GM18511 (cell line): Measurements from ENCODE around the gene C3orf80.
"Not testable (repeated sequence)": the region's sequence is repeated elsewhere in the genome, so short reads cannot be mapped to it uniquely, and the experiment has no call there.

Experiments
- ATAC-seq: cut with Tn5 transposase; IDR thresholded peaks from one replicate; pipeline ENCODE4 v1.9.1; 2021; ENCODE audit warnings: mild to moderate bottlenecking, moderate library complexity; ENCODE audit not compliant: unreplicated experiment

C3orf80 gene

DNA sequence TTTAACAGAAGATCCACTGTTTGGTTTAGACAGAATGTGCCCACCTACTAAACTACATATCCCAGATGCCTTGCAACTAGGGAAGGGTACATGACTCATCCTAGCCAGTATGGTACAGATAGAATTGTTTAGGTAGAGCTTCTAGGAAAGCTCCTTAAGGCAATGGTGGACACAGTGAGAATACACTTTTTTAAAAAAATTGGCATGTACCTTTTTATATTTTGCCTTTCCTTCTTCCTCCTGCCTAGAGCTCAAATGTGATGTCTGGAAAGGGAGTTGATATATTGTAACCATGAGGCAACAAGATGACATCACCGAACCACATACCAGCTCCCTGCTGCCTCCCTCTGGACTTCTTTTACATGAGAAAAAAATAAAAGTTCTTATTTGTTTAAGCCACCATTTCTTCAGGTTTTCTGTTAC lies 14.4 kb upstream of the C3orf80 start:
- ATAC-seq: peak; percentile 63

DNA sequence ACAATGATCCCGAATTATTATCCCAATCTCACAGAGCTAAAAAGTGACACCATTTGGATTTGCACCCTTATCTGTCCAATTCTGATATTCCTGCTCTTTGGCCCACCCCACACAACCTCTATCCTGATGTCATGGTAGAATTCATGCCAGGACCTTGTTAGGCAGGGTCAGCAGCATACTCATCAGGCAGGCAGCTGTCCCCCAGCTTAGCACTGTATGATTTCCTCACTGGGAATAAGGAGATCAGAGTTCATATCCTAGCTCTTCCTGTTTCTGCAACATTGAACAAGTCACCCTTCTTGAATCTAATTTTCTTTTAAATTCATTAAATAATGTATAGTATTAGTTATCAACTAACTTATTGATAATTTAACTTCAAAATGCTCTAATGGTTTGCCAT lies 12.0 kb upstream of the C3orf80 start:
- ATAC-seq: no peak

DNA sequence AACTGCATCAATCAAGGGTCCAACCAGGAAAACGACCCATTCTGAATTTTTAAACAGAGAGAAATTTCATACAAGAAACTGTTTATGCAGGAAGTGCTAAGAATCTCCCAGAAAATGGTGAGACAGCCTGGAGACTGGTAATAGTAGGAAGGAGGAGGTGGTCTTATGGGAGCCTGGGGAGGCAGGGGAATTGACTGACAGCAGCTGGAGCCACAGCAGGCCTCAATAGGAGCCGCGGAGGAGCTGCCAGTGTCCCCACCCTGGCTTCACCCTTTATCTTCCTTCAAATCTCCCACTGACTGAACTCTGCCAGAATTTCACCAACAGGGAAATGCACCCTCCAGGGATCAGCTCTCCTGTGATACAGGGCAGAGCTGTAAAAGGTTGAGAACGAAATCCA lies 7.5 kb upstream of the C3orf80 start:
- ATAC-seq: no peak

DNA sequence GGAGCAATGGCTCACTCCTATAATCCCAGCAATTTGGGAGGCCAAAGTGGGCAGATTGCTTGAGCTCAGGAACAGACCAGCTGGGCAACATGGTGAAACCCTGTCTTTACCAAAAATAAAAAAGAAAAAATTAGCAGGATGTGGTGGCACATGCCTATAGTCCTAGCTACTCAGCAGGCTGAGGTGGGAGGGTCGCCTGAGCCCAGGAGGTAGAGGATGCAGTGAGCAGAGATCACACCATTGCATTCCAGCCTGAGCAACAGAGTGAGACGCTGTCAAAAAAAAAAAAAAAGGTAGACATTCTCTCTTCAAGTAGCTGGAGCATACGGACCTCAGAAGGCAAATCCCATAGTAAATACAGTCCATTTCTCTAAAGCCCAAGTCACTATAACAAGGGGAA lies 7.1 kb upstream of the C3orf80 start:
- ATAC-seq: no peak

DNA sequence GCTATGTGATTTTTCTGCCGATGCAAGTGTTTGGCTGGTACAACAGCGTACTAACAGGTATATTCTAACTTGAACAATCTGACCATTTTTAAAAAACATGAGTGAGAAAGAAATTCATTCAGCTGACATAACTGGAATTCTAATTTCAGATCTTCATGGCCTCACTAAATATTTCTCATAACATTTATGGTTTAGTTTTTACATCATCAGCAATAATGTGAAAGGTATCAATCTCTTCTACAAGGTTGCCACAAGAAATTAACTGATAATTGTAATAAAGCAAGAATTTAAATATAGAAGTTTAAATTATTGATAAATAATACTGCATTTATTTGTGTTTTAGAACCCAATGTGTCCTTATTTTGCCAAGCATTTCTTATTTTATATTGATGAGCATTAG lies 5.2 kb upstream of the C3orf80 start:
- no peak for ATAC-seq

DNA sequence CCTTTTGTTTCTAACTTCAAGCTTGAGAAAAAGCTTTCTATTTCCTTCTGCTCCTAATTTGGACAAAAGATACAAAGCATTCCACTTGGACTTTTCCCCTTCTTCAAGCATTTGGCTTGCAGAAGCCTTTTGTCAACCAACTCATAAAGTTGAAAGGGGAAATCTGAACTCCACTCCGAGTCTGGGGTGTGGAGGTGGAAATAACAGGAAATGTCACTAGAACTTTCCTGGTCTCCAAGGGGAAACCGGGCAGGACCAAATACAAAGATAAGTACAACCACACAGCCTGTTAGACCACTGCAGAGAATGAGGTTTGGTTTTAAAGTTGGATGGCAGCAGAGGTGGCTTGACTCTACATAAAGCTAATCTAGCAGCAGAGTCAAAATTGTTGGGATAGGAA lies 4.2 kb upstream of the C3orf80 start:
- no peak for ATAC-seq

DNA sequence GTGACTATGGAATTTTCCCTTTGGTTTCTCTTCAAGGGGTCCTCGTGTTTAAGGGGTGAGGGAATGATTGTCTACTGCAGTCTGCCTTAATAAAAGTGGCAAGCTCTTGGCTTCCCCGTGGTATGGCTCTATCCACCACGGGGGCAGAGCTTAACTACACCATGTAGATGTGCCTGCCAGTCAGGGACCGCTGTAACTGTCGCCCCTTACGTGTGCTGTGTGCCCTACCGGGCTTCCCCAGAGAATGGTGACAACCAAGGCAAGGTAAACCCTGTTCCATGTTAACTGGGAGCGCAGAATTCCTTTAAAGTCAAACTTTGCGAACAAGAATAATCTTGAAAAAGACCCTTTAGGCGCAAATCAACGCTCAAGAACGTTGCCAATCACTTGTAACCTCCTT lies 966 bp upstream of the C3orf80 start:
- no peak for ATAC-seq

DNA sequence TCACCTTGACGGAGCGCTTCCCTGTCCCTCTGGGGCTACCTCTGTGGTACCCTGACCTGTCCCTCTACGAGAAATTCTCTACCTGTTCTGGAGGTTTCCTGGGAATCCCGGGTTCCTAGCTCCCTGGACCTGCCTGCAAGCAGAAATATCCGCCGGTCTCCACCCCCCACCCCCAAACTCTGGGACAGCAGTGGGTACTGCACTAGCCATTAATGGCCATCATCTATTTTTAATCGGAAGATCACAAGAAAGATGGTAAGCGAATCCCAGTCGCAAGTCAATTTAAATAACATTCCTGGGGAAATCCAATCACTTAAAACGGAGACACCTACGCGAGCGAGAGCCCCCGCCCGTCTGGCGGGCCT lies 429 bp upstream of the C3orf80 start:
- no peak for ATAC-seq

DNA sequence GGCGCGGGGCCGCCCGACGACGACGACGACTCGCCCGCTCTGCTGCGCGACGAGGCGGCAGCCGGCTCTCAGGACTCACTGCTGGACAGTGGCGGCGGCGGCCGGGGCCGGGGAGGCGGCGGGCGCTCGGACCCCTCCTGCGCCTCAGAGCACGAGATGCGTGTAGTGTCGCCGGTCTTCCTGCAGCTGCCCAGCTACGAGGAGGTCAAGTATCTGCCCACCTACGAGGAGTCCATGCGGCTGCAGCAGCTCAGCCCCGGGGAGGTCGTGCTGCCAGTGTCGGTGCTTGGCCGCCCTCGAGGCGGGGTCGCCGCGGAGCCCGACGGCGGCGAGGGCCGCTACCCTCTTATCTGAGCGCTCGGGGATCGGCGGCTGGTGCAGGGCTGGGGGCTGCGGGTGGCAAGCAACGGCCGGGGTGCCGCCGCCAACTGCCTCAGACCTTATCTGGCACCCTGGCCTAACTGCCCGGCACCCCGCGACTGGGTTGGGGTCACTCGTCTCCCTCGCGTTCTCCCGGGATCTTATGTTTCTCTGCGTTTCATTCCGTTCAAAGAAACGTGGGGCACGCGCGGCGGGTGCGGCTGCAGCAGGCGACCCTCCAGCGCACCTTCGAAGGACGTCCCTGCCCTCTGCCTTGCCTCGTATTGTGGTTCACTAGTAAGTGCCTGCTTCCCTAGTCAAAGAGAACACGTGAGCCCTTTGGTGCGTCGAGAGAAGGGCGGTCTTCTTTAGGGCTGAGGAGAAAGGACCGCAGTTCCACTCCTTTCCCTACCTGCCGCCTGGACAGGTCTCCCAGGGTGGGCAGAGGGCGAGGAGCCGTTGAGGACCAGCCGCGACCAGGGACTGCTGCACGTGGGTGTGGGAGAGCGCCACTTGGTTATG lies 1.0 kb downstream of the C3orf80 start:
- peak; percentile 34 for ATAC-seq

DNA sequence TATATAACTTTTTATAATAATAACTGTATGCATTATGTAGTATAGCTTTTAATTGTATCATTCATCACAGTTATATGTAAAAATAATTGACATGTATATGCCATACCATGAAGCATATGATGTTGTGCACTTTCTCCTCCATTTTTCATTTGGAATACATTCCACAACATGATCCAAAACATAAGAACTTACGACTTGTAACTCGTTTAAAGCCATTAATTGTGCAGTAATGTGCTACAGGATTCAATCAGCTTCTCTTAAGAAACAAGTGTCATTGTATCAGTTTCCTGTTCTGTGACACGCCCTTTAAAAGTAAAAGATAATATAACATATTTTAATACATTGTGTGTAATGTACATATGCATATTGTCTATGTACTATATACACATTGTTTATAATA lies 2.2 kb downstream of the C3orf80 start:
- no peak for ATAC-seq

DNA sequence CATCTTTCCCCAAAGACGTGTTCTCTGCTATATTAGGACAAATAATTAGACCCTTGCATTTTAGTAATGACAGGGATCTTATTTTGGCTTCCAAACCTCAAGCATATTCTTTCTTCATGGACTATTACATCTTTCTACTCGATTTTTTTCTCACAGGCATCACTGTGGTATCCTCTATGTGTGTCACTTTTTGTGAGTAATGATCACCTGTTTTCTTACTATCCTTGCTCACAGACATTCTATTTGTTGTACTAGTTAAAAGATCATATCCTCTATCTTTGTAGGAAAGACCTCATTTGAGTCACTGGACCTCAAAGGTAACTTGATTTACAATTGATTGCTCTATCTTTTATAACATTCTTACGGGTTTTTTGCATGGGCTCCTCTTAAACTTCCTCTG lies 6.8 kb downstream of the C3orf80 start:
- no peak for ATAC-seq

DNA sequence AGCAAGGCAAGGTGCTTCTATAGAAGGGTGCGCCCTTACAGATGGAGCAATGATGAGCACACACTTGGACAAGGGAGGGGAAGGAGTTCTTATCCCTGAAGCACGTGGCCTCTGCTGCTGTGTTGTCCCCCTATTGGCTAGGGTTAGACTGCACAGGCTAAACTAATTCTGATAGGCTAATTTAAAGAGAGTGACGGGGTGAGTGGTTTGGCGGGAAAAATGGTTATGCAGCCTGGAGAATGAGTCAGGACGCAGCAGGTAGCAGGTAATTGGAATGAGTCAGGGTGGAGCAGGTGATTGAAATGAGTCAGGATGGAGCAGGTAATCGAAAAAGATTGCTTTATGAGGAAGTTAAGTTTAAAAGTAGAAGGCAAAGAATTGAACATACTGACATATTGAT lies 15.5 kb downstream of the C3orf80 start:
- ATAC-seq: not testable (repeated sequence)

DNA sequence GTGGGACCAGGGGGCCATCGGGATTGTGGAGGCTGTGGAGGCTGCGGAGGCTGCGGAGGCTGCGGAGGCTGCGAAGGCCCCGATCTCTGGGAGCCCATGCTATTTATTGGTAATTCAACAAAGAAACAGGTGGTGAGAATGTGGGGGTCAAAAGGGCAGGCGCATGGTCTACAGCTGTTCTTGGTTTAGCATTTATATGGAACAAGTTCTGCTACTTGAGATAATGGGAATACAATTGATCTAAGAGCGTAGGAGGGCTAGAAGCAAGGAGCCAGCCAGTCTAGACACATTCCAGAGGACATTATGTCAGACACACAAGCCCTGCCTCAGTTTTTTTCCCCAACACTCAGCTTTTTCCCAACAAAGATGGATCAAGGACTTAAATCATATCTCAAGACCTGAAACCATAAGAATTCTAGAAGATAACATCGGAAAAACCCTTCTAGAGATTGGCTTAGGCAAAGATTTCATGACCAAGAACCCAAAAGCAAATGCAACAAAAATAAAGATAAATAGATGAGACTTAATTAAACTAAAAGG lies 20.1 kb downstream of the C3orf80 start:
- ATAC-seq: no peak

DNA sequence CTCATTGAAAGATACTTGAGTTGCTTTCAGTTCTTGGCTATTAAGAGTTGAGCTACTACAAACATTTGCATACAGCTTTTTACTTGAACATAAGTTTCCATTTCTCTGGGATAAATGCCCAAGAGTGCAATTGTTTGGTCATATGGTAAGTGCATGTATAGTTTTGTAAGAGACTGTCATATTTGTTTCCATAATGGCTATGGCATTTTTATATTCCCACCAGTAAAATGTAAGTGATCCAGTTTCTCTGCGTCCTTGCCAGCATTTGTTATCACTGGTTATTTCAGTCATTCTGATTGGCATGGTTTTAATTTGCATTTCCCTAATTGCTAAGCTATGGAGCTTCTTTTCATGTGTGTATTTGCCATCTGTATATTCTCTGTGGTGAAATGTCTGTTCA lies 22.5 kb downstream of the C3orf80 start:
- no peak for ATAC-seq

DNA sequence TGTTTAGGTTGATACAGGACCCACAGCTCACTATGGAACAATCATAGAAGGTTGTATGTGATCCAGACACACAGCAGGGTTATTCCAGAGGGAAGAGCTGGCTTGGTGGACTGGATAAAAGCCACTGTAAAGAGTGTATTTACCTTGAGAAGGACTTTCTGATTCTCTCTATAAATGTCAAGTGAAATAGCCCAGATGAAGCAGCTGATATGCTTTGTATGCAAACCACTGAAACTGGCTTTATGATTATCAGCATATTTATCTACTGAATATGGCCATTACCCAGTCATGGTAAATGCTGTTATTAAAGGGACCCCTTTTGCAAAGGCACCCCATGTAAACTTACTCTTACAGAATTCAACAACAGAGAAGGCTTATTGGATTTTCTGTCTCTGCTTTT lies 28.1 kb downstream of the C3orf80 start:
- ATAC-seq: no peak

DNA sequence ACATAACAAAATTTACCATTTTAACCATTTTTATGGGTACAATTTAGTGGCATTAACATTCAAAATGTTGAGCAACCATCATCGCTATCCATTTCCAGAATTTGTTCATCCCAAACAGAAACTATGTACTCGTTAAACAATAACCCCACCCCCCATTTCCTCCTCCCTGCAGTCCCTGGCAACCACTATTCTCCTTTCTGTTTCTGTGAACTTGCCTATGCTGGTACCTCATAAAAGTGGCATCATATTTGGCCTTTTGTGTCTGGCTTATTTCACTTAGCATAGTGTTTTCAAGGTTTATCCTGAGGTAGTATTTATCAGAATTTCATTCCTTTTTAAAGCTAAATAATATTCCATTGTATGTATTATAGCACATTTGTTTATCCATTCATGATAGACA lies 32.4 kb downstream of the C3orf80 start:
- no peak for ATAC-seq

DNA sequence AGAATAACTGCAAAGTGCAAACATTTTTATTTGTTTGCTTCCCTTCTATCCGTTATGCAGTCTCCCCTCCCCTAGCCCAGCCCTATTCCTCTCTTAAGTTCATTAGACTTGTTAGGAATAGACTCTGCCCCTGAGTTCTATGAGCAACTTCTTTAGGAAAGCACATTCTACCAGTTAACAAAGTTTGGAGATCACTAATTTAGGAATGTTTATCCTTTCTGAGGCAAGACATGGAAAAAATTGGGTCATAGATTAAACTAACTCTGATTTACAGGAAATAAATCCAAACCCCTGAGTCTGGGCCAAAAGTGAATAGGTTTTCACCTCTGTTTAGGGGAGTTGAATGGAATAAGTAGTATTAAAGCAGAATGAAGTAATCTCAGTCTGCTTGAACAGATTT lies 34.4 kb downstream of the C3orf80 start:
- ATAC-seq: no peak

DNA sequence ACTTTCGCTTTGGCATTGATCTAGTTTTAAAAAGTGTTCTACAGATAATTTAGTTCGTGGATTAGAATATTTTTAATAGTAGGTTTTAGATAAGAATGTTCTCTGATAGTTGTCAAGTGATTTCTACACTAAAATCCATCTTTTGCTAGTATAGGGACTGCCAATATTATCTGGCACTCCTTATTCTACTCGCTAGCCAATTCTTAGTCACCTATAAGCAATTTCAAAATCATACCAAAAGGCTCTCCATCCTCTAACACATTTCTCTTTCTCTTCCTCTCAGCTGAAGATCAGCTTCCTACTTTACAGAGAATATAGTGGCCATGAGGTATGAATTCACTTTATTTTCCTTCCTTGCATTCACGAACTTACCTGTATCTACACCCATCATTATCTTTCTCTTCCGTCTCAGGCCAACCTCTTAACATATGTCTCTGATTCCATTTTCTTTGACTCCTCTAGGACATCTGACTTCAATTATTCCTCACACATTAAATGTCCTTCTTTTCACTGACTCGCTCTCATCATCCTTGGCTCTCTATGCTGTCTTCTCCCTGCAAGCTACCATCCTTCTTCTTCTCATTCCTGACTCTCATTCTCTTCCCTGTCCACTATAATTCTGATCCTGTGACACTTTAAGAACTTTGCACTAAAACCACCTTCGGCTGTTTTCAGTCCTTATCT lies 35.5 kb downstream of the C3orf80 start:
- ATAC-seq: no peak

DNA sequence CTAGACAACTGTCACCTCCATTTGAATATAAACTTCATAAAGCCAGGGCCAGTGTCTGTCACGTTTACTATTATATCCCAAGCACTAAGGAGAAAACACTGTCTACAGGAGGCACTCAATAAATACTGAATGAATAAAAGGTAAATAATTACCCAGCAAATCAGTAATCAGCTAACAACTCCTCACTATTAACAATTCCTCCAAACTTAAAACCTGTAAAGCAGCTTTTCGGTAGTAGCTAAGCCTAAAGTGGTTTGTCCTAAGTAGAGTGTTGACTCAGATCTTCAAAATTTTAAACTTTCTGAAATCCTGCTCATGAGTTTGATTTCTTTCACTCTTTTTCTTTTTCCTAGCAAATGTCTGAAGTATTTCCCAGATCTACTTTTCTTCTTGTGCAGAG lies 39.9 kb downstream of the C3orf80 start:
- ATAC-seq: no peak
